B cell (primary cell): ENCODE results near the gene POU2F2. TPM values are rescaled to one million over a fixed set of nuclear protein-coding genes. Genes with fewer than 3 reads are reported as not detected.

Experiments
- ATAC-seq: fragments of 200-7000 bp; cut with Tn5 transposase; one replicate; pipeline ENCODE4 v1.10.0; 2021; ENCODE audit warnings: low read depth, mild to moderate bottlenecking, moderate number of reproducible peaks, moderate library complexity
- CTCF ChIA-PET: fragments of 350-600 bp; sonication (Branson Sonifier 250); formaldehyde crosslinking; loops from one replicate; lab custom pipeline; 2021; ENCODE audit warnings: antibody characterized with exemption, inconsistent platforms; lab: Charles Lee
- POLR2A ChIA-PET: fragments of 350-600 bp; sonication (Branson Sonifier 250); formaldehyde crosslinking; loops from one replicate; lab custom pipeline; 2021; ENCODE audit warnings: antibody characterized with exemption; lab: Charles Lee
- DNase-seq: peaks from one replicate; pipeline ENCODE4 v3.0.0; 2013
- H2AFZ ChIP-seq: 2 replicates; pipeline ENCODE4 v1.6.1; 2012; ENCODE audit warnings: mild to moderate bottlenecking, low read depth, low read length; ENCODE audit not compliant: insufficient read depth, poor library complexity, severe bottlenecking
- H3K27ac ChIP-seq, 2 donors: 1 replicate in 1 of 2; 2 replicates in 1 of 2; pipeline ENCODE4 v1.5.1; 2012 to 2013; ENCODE audit warnings: low read length in 2 of 2, mild to moderate bottlenecking in 2 of 2, moderate library complexity in 1 of 2
- H3K27me3 ChIP-seq, 4 experiments: fragments of 200-600 bp in 1 of 4; sonication (generic) in 1 of 4; replicated peaks in 1 of 4; 1 replicate in 2 of 4; 2 replicates in 2 of 4; pipeline versions ENCODE4 v1.6.1 to v1.7.0; 2013 to 2016; ENCODE audit warnings: low read length in 3 of 4, mild to moderate bottlenecking in 2 of 4, mixed read lengths in 1 of 4, moderate library complexity in 1 of 4; ENCODE audit not compliant: insufficient read depth in 4 of 4, control insufficient read depth in 3 of 4; ENCODE audit errors: control extremely low read depth in 1 of 4
- H3K36me3 ChIP-seq, 2 experiments: replicated peaks in 1 of 2; 1 replicate in 1 of 2; 2 replicates in 1 of 2; pipeline versions ENCODE4 v1.6.1 to v1.7.1; 2013; ENCODE audit warnings: low read length in 1 of 2; ENCODE audit not compliant: insufficient read depth in 2 of 2, control insufficient read depth in 1 of 2; ENCODE audit errors: control extremely low read depth in 1 of 2, extremely low read depth in 1 of 2
- H3K4me1 ChIP-seq, 2 donors: fragments of 200-600 bp in 1 of 2; sonication (generic) in 1 of 2; 1 replicate in 1 of 2; 2 replicates in 1 of 2; pipeline versions ENCODE4 v1.5.1 to v1.6.1; 2013 to 2017; ENCODE audit warnings: low read length in 2 of 2; ENCODE audit not compliant: control insufficient read depth in 2 of 2, insufficient read depth in 2 of 2
- H3K4me2 ChIP-seq: replicated peaks from 2 replicates; pipeline ENCODE3; 2012; ENCODE audit warnings: mild to moderate bottlenecking, low read depth, low read length; ENCODE audit not compliant: poor library complexity, severe bottlenecking
- H3K4me3 ChIP-seq, 5 experiments: fragments of 200-600 bp in 1 of 5; sonication (generic) in 1 of 5; 1 replicate in 3 of 5; 2 replicates in 2 of 5; pipeline versions ENCODE4 v1.5.1 to v1.7.0; 2011 to 2016; ENCODE audit warnings: low read length in 4 of 5, mild to moderate bottlenecking in 4 of 5, low read depth in 2 of 5, control low read depth in 1 of 5, moderate library complexity in 1 of 5; ENCODE audit not compliant: insufficient read depth in 1 of 5; ENCODE audit errors: control extremely low read depth in 1 of 5, extremely low read depth in 1 of 5
- H3K79me2 ChIP-seq: fragments of 200-600 bp; sonication (generic); one replicate; pipeline ENCODE4 v1.6.0; 2016; ENCODE audit warnings: low read length; ENCODE audit not compliant: control insufficient read depth, insufficient read depth
- H3K9ac ChIP-seq: fragments of 200-600 bp; sonication (generic); 2 replicates; pipeline ENCODE4 v1.6.1; 2017; ENCODE audit warnings: mild to moderate bottlenecking, low read length, moderate library complexity
- H3K9me3 ChIP-seq, 3 donors: one replicate each; pipeline versions ENCODE4 v1.6.1 to v1.7.1; 2013; ENCODE audit warnings: low read length in 2 of 3; ENCODE audit not compliant: control insufficient read depth in 2 of 3, insufficient read depth in 1 of 3; ENCODE audit errors: control extremely low read depth in 1 of 3
- H4K20me1 ChIP-seq: 2 replicates; pipeline ENCODE4 v1.6.0; 2012; ENCODE audit warnings: mild to moderate bottlenecking, low read length; ENCODE audit not compliant: insufficient read depth, control insufficient read depth, poor library complexity, severe bottlenecking
- H3K27ac Mint-ChIP-seq: one replicate; pipeline ENCODE4 v1.8.0; 2021; ENCODE audit warnings: mixed read lengths
- H3K27me3 Mint-ChIP-seq: one replicate; pipeline ENCODE4 v1.8.0; 2021; ENCODE audit warnings: mixed read lengths
- H3K4me1 Mint-ChIP-seq: one replicate; pipeline ENCODE4 v1.8.0; 2021; ENCODE audit warnings: mixed read lengths
- H3K4me3 Mint-ChIP-seq: one replicate; pipeline ENCODE4 v1.8.0; 2021; ENCODE audit warnings: mixed read lengths
- H3K9me3 Mint-ChIP-seq: one replicate; pipeline ENCODE4 v1.8.0; 2022; ENCODE audit warnings: mixed read lengths; ENCODE audit not compliant: insufficient read depth
- CTCF ChIP-seq: fragments of 200-600 bp; IDR thresholded peaks from one replicate; pipeline ENCODE4 v1.8.0; 2022; ENCODE audit warnings: antibody characterized with exemption, mild to moderate bottlenecking
- EZH2 ChIP-seq: IDR thresholded peaks from 2 replicates; pipeline ENCODE4 v1.6.1; 2012; ENCODE audit warnings: borderline replicate concordance, low read depth, mild to moderate bottlenecking, moderate library complexity, low read length; ENCODE audit not compliant: insufficient read depth, poor library complexity, severe bottlenecking
- WGBS: methylation state at CpG from one replicate; pipeline ENCODE4 v1.1.5; 2013; ENCODE audit warnings: missing lambda C conversion rate; ENCODE audit not compliant: insufficient coverage; 5-methylcytosine and 5-hydroxymethylcytosine counted together
- intact Hi-C: fragments of 100-400 bp; cut with micrococcal nuclease; formaldehyde crosslinking; loops from one replicate; pipeline ENCODE4 v1.10.0; 2022
- polyA plus RNA-seq: library from polyadenylated mRNA; depleted of rRNA; stranded (reverse); fragments of >200 nt; gene quantifications from 2 replicates; pipeline ENCODE4 v1.2.3, GENCODE V29; 2012
- total RNA-seq, 2 donors: library from RNA; stranded (reverse); fragments of 120-200 nt in 1 of 2; gene quantifications; 1 replicate in 1 of 2; 2 replicates in 1 of 2; pipeline versions ENCODE4 v1.2.3 to v1.2.4, GENCODE V29; 2013 to 2022

The POU2F2 gene
- total and polyA plus RNA-seq, 2 donors (not counting 1 experiment from before 2014, with no cell fraction given): 152 to 170 TPM

GRCh38 chr19:42140125-42140754, 8.0 kb upstream of the POU2F2 start:
- ChIA-PET POLR2A (interaction anchor here (0.6 kb wide), 3 partner anchors 19 to 67 kb away, joined by 3 read pairs; no protein-coding TSS in a partner anchor), CTCF (interaction anchor here (1.5 to 11.3 kb wide), 4 partner anchors 24 to 139 kb away, joined by 4 to 419 read pairs (median 6); no protein-coding TSS in a partner anchor)
- Histone ChIP-seq H3K27ac (no peak overlapping the region), H3K4me3 (no peak overlapping the region), H3K9ac (no peak overlapping the region), H3K4me1 (peaks cover 9 to 16% of the 10 kb centered on the region in 2 donors), H3K36me3 (peaks cover 0 to 35% of the 10 kb centered on the region in 2 experiments), H4K20me1 (peaks cover 31% of the 10 kb centered on the region), H2AFZ (no peak overlapping the region), H3K4me2 (no peak overlapping the region), H3K79me2 (peaks cover 5% of the 10 kb centered on the region), H3K27me3 (no peaks in the 10 kb centered on the region), H3K9me3 (peaks cover 0 to 1% (median 0%) of the 10 kb centered on the region in 3 donors)
- intact Hi-C loops: no loop called here
- H3K4me1 Mint-ChIP-seq: peaks cover 15% of the 10 kb centered on the region
- ATAC-seq (peak; percentile 62), DNase-seq (peak; percentile 49)
- H3K4me3 Mint-ChIP-seq: no peak overlapping the region
- H3K27me3 Mint-ChIP-seq: no peaks in the 10 kb centered on the region
- H3K9me3 Mint-ChIP-seq: no peaks in the 10 kb centered on the region
- no peak overlapping the region for H3K27ac Mint-ChIP-seq
- no peak for TF ChIP-seq CTCF
- no peak for TF ChIP-seq EZH2
- WGBS: 29% methylated on average over 7 of the region's 8 CpGs

- H3K9ac ChIP-seq: no peak overlapping the region
- CTCF ChIA-PET: interaction anchor here (0.5 to 11.3 kb wide), 13 partner anchors 11 to 266 kb away, joined by 3 to 419 read pairs (median 3); partner anchors contain the start of genes PRR19 and ZNF526
- peaks cover 29 to 54% of the 10 kb centered on the region in 2 donors for H3K4me1 ChIP-seq
- H3K4me2 ChIP-seq: peak overlapping the region; percentile 90
- H3K27me3 ChIP-seq: no peaks in the 10 kb centered on the region
- DNase-seq (no peak), ATAC-seq (no peak)
- Mint-ChIP-seq H3K27me3 (no peaks in the 10 kb centered on the region), H3K4me3 (peak overlapping the region; percentile 35), H3K9me3 (no peaks in the 10 kb centered on the region), H3K4me1 (peaks cover 61% of the 10 kb centered on the region), H3K27ac (peak overlapping the region; percentile 76)
- TF ChIP-seq EZH2 (no peak), CTCF (no peak)
- intact Hi-C loops: no loop called here
- H2AFZ ChIP-seq: no peak overlapping the region
- POLR2A ChIA-PET: interaction anchor here (0.6 kb wide), 1 partner anchor 63 kb away, joined by 4 read pairs; no protein-coding TSS in a partner anchor
- H3K36me3 ChIP-seq: peaks cover 0 to 38% of the 10 kb centered on the region in 2 experiments
- H4K20me1 ChIP-seq: peaks cover 35% of the 10 kb centered on the region
- peaks cover 45% of the 10 kb centered on the region for H3K79me2 ChIP-seq
- H3K4me3 ChIP-seq: no peak overlapping the region
- 78% methylated on average over 16 of the region's 26 CpGs for WGBS
- peak overlapping the region in 1 of 2 donors; percentile 8 for H3K27ac ChIP-seq
- H3K9me3 ChIP-seq: no peaks in the 10 kb centered on the region
Measured at GRCh38 chr19:42134535-42135070, 2.4 kb upstream of the POU2F2 start.
